IMR-90 (cell line): ENCODE data around the gene VPS52. TPM values are rescaled to one million over a fixed set of nuclear protein-coding genes. Genes with fewer than 3 reads are reported as not detected.

Source experiments
- ATAC-seq: fragments of 200-7000 bp; cut with Tn5 transposase; 2 replicates; pipeline ENCODE4 v1.9.1; 2020; ENCODE audit warnings: low read depth, mild to moderate bottlenecking, moderate library complexity
- BruUV-seq: library from RNA; stranded (reverse); fragments of 400-500 nt; replicated peaks from 2 replicates; lab custom pipeline; 2021; lab: Mats Ljungman, UMichigan
- CTCF ChIA-PET: fragments of 300-600 bp; formaldehyde crosslinking; extraction: SDS; loops from one replicate; lab custom pipeline; 2021; ENCODE audit warnings: antibody characterized with exemption; lab: Yijun Ruan, JAX
- POLR2A ChIA-PET: fragments of 300-600 bp; sonication (Branson Sonifier 250); formaldehyde crosslinking; loops from one replicate; lab custom pipeline; 2022; ENCODE audit warnings: antibody characterized with exemption; ENCODE audit not compliant: unreplicated experiment; lab: Charles Lee
- DNase-seq: peaks from one replicate; pipeline ENCODE4 v3.0.0; 2013
- H2AFZ ChIP-seq: replicated peaks from 2 replicates; pipeline ENCODE3; 2013; ENCODE audit warnings: low read length, mild to moderate bottlenecking; ENCODE audit not compliant: poor library complexity
- H2AK5ac ChIP-seq: 2 replicates; pipeline ENCODE4 v1.6.1; 2013; ENCODE audit warnings: low read depth, low read length, inconsistent platforms
- H2AK9ac ChIP-seq: replicated peaks from 2 replicates; pipeline ENCODE3; 2013; ENCODE audit warnings: mild to moderate bottlenecking, low read depth, low read length, moderate library complexity; ENCODE audit not compliant: poor library complexity
- H2BK120ac ChIP-seq: 2 replicates; pipeline ENCODE4 v1.6.1; 2013; ENCODE audit warnings: low read depth, low read length, inconsistent platforms
- H2BK15ac ChIP-seq: 3 replicates; pipeline ENCODE4 v1.6.1; 2013; ENCODE audit warnings: low read depth, low read length, inconsistent platforms
- H2BK20ac ChIP-seq: 2 replicates; pipeline ENCODE4 v1.6.1; 2013; ENCODE audit warnings: low read depth, mild to moderate bottlenecking, inconsistent platforms, low read length, moderate library complexity
- H2BK5ac ChIP-seq: 2 replicates; pipeline ENCODE4 v1.6.1; 2013; ENCODE audit warnings: mild to moderate bottlenecking, low read depth, low read length, inconsistent platforms; ENCODE audit not compliant: poor library complexity, severe bottlenecking
- H3K14ac ChIP-seq: replicated peaks from 2 replicates; pipeline ENCODE4 v1.6.1; 2013; ENCODE audit warnings: low read depth, low read length, inconsistent platforms
- H3K18ac ChIP-seq: 2 replicates; pipeline ENCODE4 v1.6.1; 2013; ENCODE audit warnings: low read depth, low read length, control low read depth
- H3K23ac ChIP-seq: 2 replicates; pipeline ENCODE4 v1.6.1; 2013; ENCODE audit warnings: low read depth, low read length, inconsistent platforms
- H3K27ac ChIP-seq: 2 replicates; pipeline ENCODE4 v1.5.1; 2013; ENCODE audit warnings: mild to moderate bottlenecking, control low read depth, low read length; ENCODE audit not compliant: insufficient read depth
- H3K27me3 ChIP-seq: 2 replicates; pipeline ENCODE4 v1.6.1; 2013; ENCODE audit warnings: low read length; ENCODE audit not compliant: control insufficient read depth, insufficient read depth
- H3K36me3 ChIP-seq: 2 replicates; pipeline ENCODE4 v1.6.1; 2013; ENCODE audit warnings: low read length, mixed read lengths; ENCODE audit not compliant: control insufficient read depth, insufficient read depth
- H3K4ac ChIP-seq: 2 replicates; pipeline ENCODE4 v1.6.1; 2013; ENCODE audit warnings: low read depth, low read length, inconsistent platforms
- H3K4me1 ChIP-seq: 2 replicates; pipeline ENCODE4 v1.6.1; 2013; ENCODE audit warnings: low read length, mixed read lengths; ENCODE audit not compliant: control insufficient read depth, insufficient read depth
- H3K4me2 ChIP-seq: 2 replicates; pipeline ENCODE4 v1.6.1; 2013; ENCODE audit warnings: low read depth, mild to moderate bottlenecking, control low read depth, low read length, moderate library complexity
- H3K4me3 ChIP-seq: 2 replicates; pipeline ENCODE4 v1.5.1; 2013; ENCODE audit warnings: low read depth, mild to moderate bottlenecking, control low read depth, low read length, moderate library complexity; ENCODE audit not compliant: insufficient read depth
- H3K56ac ChIP-seq: 2 replicates; pipeline ENCODE4 v1.6.1; 2013; ENCODE audit warnings: low read length, inconsistent platforms; ENCODE audit not compliant: insufficient read depth; ENCODE audit errors: extremely low read depth
- H3K79me1 ChIP-seq, 2 experiments: 2 replicates each; pipeline ENCODE4 v1.6.1; 2013; ENCODE audit warnings: low read length in 2 of 2, inconsistent platforms in 1 of 2, low read depth in 1 of 2
- H3K9ac ChIP-seq: 2 replicates; pipeline ENCODE4 v1.6.1; 2013; ENCODE audit warnings: low read depth, low read length, control low read depth
- H3K9me1 ChIP-seq: 2 replicates; pipeline ENCODE4 v1.6.1; 2013; ENCODE audit warnings: low read length, inconsistent platforms; ENCODE audit not compliant: insufficient read depth
- H3K9me3 ChIP-seq: 2 replicates; pipeline ENCODE4 v1.6.1; 2013; ENCODE audit warnings: low read length; ENCODE audit not compliant: control insufficient read depth, insufficient read depth
- H4K20me1 ChIP-seq: 2 replicates; pipeline ENCODE4 v1.6.1; 2013; ENCODE audit warnings: low read length, inconsistent platforms; ENCODE audit not compliant: insufficient read depth
- H4K5ac ChIP-seq: 2 replicates; pipeline ENCODE4 v1.6.1; 2013; ENCODE audit warnings: mild to moderate bottlenecking, low read depth, low read length, control low read depth
- H4K8ac ChIP-seq, 2 experiments: 2 replicates each; pipeline ENCODE4 v1.6.1; 2013; ENCODE audit warnings: low read depth in 2 of 2, low read length in 2 of 2, control low read depth in 1 of 2, inconsistent platforms in 1 of 2
- H4K91ac ChIP-seq: 2 replicates; pipeline ENCODE4 v1.6.1; 2013; ENCODE audit warnings: low read depth, low read length, inconsistent platforms; ENCODE audit not compliant: insufficient read depth
- BHLHE40 ChIP-seq: fragments of 150-350 bp; IDR thresholded peaks from 2 replicates; pipeline ENCODE4 v1.6.1; 2016; ENCODE audit warnings: mild to moderate bottlenecking, low read depth, low read length
- CHD1 ChIP-seq: IDR thresholded peaks from 2 replicates; pipeline ENCODE4 v1.6.1; 2012; ENCODE audit warnings: low read depth, low read length, improper control_type of control experiment
- FOS ChIP-seq: fragments of 150-350 bp; IDR thresholded peaks from 2 replicates; pipeline ENCODE4 v1.6.1; 2016; ENCODE audit warnings: low read depth, low read length
- WGBS, 2 experiments: methylation state at CpG; one replicate each; pipeline versions ENCODE4 v1.1.5 to v1.1.7; 2013; ENCODE audit warnings: missing lambda C conversion rate in 2 of 2; ENCODE audit not compliant: insufficient read length in 1 of 2; ENCODE audit errors: extremely low coverage in 2 of 2; 5-methylcytosine and 5-hydroxymethylcytosine counted together
- dilution Hi-C: fragments of 300-500 bp; cut with HindIII; formaldehyde crosslinking; loops from one replicate; pipeline ENCODE4 v1.14.3; 2018; ENCODE audit warnings: low sequenced_read_pairs; ENCODE audit not compliant: unreplicated experiment
- in situ Hi-C: fragments of 300-500 bp; cut with MboI; formaldehyde crosslinking; loops from 3 replicates; pipeline ENCODE4 v1.14.3; 2019; ENCODE audit warnings: low sequenced_read_pairs, inconsistent platforms, mixed read lengths
- intact Hi-C: fragments of 100-400 bp; cut with micrococcal nuclease; formaldehyde crosslinking; loops from 2 replicates; pipeline ENCODE4 v1.10.0; 2022
- polyA plus RNA-seq, 3 experiments: library from polyadenylated mRNA; depleted of rRNA; stranded (reverse); fragments of >200 nt; gene quantifications; 2 replicates each; pipeline ENCODE4 v1.2.3, GENCODE V29; 2012; ENCODE audit warnings: low replicate concordance in 1 of 3
- total RNA-seq: library from RNA; depleted of rRNA; stranded (reverse); fragments of >200 nt; gene quantifications from 2 replicates; pipeline ENCODE4 v1.2.3, GENCODE V29; 2012

Gene VPS52
- total and polyA plus RNA-seq, 2 of the 4 experiments (the other 2 are of a cell fraction) = 29.8 to 54.6 TPM

GRCh38 chr6:33249732-33250630 is 21.7 kb downstream of the VPS52 start:
- DNase-seq (peak; percentile 88), ATAC-seq (peak; percentile 1)
- Histone ChIP-seq H3K14ac (peak overlapping the region; percentile 96), H4K8ac (peak overlapping the region; percentile 74 to 96), H3K18ac (peak overlapping the region; percentile 87), H2BK15ac (peak overlapping the region; percentile 64; the same call in 1 of the 3 replicates), H3K56ac (peak overlapping the region; percentile 88), H3K4me2 (peak overlapping the region; percentile 90), H3K36me3 (peaks cover 8% of the 10 kb centered on the region; the same call in 1 of the 2 replicates), H3K9ac (peak overlapping the region; percentile 93), H2BK20ac (peak overlapping the region; percentile 37; the same call in 1 of the 2 replicates), H4K91ac (peak overlapping the region; percentile 91), H3K27me3 (no peaks in the 10 kb centered on the region), H2AK5ac (peak overlapping the region; percentile 97), H3K27ac (peak overlapping the region; percentile 95), H4K20me1 (peaks cover 3% of the 10 kb centered on the region; the same call in 1 of the 2 replicates), H2AFZ (peak overlapping the region; percentile 94), H3K79me1 (peaks cover under 1 to 30% of the 10 kb centered on the region in 2 experiments; a peak in 3 of 4 replicates), H2BK120ac (peak overlapping the region; percentile 68), H3K4ac (peak overlapping the region; percentile 97), H3K9me3 (no peaks in the 10 kb centered on the region), H3K4me1 (peaks cover 12% of the 10 kb centered on the region), H4K5ac (peak overlapping the region; percentile 89), H3K4me3 (peak overlapping the region; percentile 64), H2BK5ac (peak overlapping the region; percentile 92), H3K9me1 (peaks cover 11% of the 10 kb centered on the region), H2AK9ac (peak overlapping the region; percentile 97), H3K23ac (peak overlapping the region; percentile 95)
- no TSS peak for BruUV-seq
- TF ChIP-seq FOS = peak; percentile 23; the same call in 1 of the 2 replicates
- TF ChIP-seq CHD1 = 0 out of 2 replicates have a peak, but pooled peaks have one; percentile 22
- TF ChIP-seq BHLHE40 = no peak
- WGBS, 2 experiments = no CpG with 5 or more reads among the region's 15 CpGs
- intact Hi-C loops (loop anchor here (2.0 to 5.0 kb wide), 3 partner anchors 49 to 363 kb away; partner anchors contain the start of genes RXRB and SLC39A7), dilution Hi-C loops (no loop called here), in situ Hi-C loops (loop anchor here (5.0 to 10.0 kb wide), 3 partner anchors 88 to 233 kb away; no protein-coding TSS in a partner anchor)
- ChIA-PET POLR2A (interaction anchor here (1.0 kb wide), 1 partner anchor 22 kb away, joined by 7 read pairs; the partner anchor contains the start of genes RPS18 and VPS52), CTCF (no interaction called here)
